ENCODE data around the gene GRID1.
"Not testable (repeated sequence)": the region's sequence is repeated elsewhere in the genome, so short reads cannot be mapped to it uniquely, and the experiment has no call there.

Gene GRID1

GRCh38 chr10:86191686-86192085 lies 174.9 kb downstream of the GRID1 start:
- no peak for DNase-seq (ENCODE audit: low spot score)

GRCh38 chr10:86191166-86191565 lies 175.4 kb downstream of the GRID1 start:
- DNase-seq (ENCODE audit: low spot score), result no peak

- DNase-seq (ENCODE audit: low spot score), result no peak
Measured at GRCh38 chr10:86190291-86190690, 176.3 kb downstream of the GRID1 start.

- DNase-seq (ENCODE audit: low spot score), result no peak
Measured at GRCh38 chr10:86189891-86190290, 176.7 kb downstream of the GRID1 start.

GRCh38 chr10:86188796-86189558 lies 177.6 kb downstream of the GRID1 start:
- no peak for DNase-seq (ENCODE audit: low spot score)

GRCh38 chr10:86188326-86188725 lies 178.3 kb downstream of the GRID1 start:
- DNase-seq (ENCODE audit: low spot score), result no peak

GRCh38 chr10:86187499-86188239 lies 178.9 kb downstream of the GRID1 start:
- DNase-seq (ENCODE audit: low spot score), result no peak

- no peak for DNase-seq (ENCODE audit: low spot score)
Measured at GRCh38 chr10:86186633-86187032, 180.0 kb downstream of the GRID1 start.

GRCh38 chr10:86182595-86182994 lies 184.0 kb downstream of the GRID1 start:
- no peak for DNase-seq (ENCODE audit: low spot score)

GRCh38 chr10:86182150-86182549 lies 184.4 kb downstream of the GRID1 start:
- DNase-seq (ENCODE audit: low spot score), result no peak

- DNase-seq (ENCODE audit: low spot score), result no peak
Measured at GRCh38 chr10:86180861-86181260, 185.7 kb downstream of the GRID1 start.

- DNase-seq (ENCODE audit: low spot score), result no peak
Measured at GRCh38 chr10:86179961-86180360, 186.6 kb downstream of the GRID1 start.

- DNase-seq (ENCODE audit: low spot score), result no peak
Measured at GRCh38 chr10:86179153-86179524, 187.5 kb downstream of the GRID1 start.

GRCh38 chr10:86178401-86179152 lies 188.0 kb downstream of the GRID1 start:
- peak; percentile 36 for DNase-seq (ENCODE audit: low spot score)

- DNase-seq (ENCODE audit: low spot score), result no peak
Measured at GRCh38 chr10:86177537-86178155, 188.9 kb downstream of the GRID1 start.

GRCh38 chr10:86176850-86177536 lies 189.6 kb downstream of the GRID1 start:
- no peak for DNase-seq (ENCODE audit: low spot score)

GRCh38 chr10:86175476-86175875 lies 191.1 kb downstream of the GRID1 start:
- DNase-seq (ENCODE audit: low spot score), result not testable (repeated sequence)

GRCh38 chr10:86172301-86172700 lies 194.3 kb downstream of the GRID1 start:
- no peak for DNase-seq (ENCODE audit: low spot score)

GRCh38 chr10:86170255-86171108 lies 196.1 kb downstream of the GRID1 start:
- no peak for DNase-seq (ENCODE audit: low spot score)

- no peak for DNase-seq (ENCODE audit: low spot score)
Measured at GRCh38 chr10:86169506-86170254, 196.9 kb downstream of the GRID1 start.

Measured in AG08396 (cell line).